K562 (cell line): Measurements from ENCODE around the gene SHB. TPM values are rescaled to one million over a fixed set of nuclear protein-coding genes. Genes with fewer than 3 reads are reported as not detected.
A peak's percentile ranks its signal among the peaks of the same experiment; 100 is the strongest.

Source experiments
- COPS2 ChIP-seq: fragments of 450-650 bp; conservative IDR thresholded peaks from 2 replicates; pipeline ENCODE4 v1.6.1; 2016; ENCODE audit warnings: mild to moderate bottlenecking, moderate library complexity
- DPF2 ChIP-seq: fragments of 450-650 bp; IDR thresholded peaks from 2 replicates; pipeline ENCODE4 v1.6.1; 2016
- ETV1 ChIP-seq: fragments of 450-650 bp; conservative IDR thresholded peaks from 2 replicates; pipeline ENCODE4 v1.6.1; 2016; ENCODE audit warnings: missing genetic modification characterization, control low read depth, low read depth, missing compliant biosample characterization
- HMGN3 ChIP-seq: IDR thresholded peaks from 2 replicates; pipeline ENCODE4 v1.6.1; 2011; ENCODE audit warnings: borderline replicate concordance, low read depth, mild to moderate bottlenecking, mixed read lengths, low read length; ENCODE audit not compliant: insufficient read length; ENCODE audit errors: extremely low read depth
- NFRKB ChIP-seq: fragments of 450-650 bp; IDR thresholded peaks from 2 replicates; pipeline ENCODE4 v1.6.1; 2016; ENCODE audit warnings: low read depth
- PCBP2 ChIP-seq: fragments of 200-400 bp; formaldehyde crosslinking; IDR thresholded peaks from 2 replicates; pipeline ENCODE4 v1.6.1; 2018; ENCODE audit warnings: low read length, low read depth, mild to moderate bottlenecking, moderate library complexity; ENCODE audit not compliant: poor library complexity, severe bottlenecking
- SMAD1 ChIP-seq: fragments of 150-350 bp; IDR thresholded peaks from 2 replicates; pipeline ENCODE4 v1.6.1; 2014; ENCODE audit warnings: low read length, low read depth; ENCODE audit not compliant: partially characterized antibody
- STAT5B ChIP-seq: fragments of 250-450 bp; sonication (Bioruptor Pico); IDR thresholded peaks from 2 replicates; pipeline ENCODE4 v1.8.0; 2021; ENCODE audit warnings: mild to moderate bottlenecking, inconsistent platforms
- ZFX ChIP-seq: sonication (generic); formaldehyde crosslinking; IDR thresholded peaks from 2 replicates; pipeline ENCODE4 v1.8.0; 2022; ENCODE audit warnings: mild to moderate bottlenecking, missing genetic modification reagents, moderate library complexity
- ZNF165 ChIP-seq: fragments of 250-450 bp; sonication (Bioruptor Pico); IDR thresholded peaks from 2 replicates; pipeline ENCODE4 v1.4.0; 2020; ENCODE audit warnings: borderline replicate concordance
- ZNF23 ChIP-seq: fragments of 250-450 bp; sonication (Bioruptor Pico); IDR thresholded peaks from 2 replicates; pipeline ENCODE4 v1.4.0; 2020; ENCODE audit warnings: mild to moderate bottlenecking
- ZNF24 ChIP-seq: fragments of 450-650 bp; IDR thresholded peaks from 2 replicates; pipeline ENCODE4 v1.6.1; 2016
- ZNF668 ChIP-seq: fragments of 250-450 bp; sonication (Bioruptor Pico); IDR thresholded peaks from 2 replicates; pipeline ENCODE4 v1.8.0; 2022; ENCODE audit warnings: mild to moderate bottlenecking, inconsistent platforms
- ZNF830 ChIP-seq: fragments of 250-450 bp; sonication (Bioruptor Pico); IDR thresholded peaks from 2 replicates; pipeline ENCODE4 v1.5.0; 2021; ENCODE audit warnings: mild to moderate bottlenecking
- polyA plus RNA-seq, 8 experiments: library from polyadenylated mRNA; depleted of rRNA in 4 of 8; stranded (reverse) in 5 of 8; unstranded in 3 of 8; fragments of >200 nt; fragmentation: Nextera tagmentation in 2 of 8; fragmentation: Illumina TruSeq in 1 of 8; extraction: Ambion mirVana in 2 of 8; extraction: Trizol in 1 of 8; gene quantifications; 2 replicates each; pipeline versions ENCODE4 v1.2.1 to v1.2.3, GENCODE V29; 2011 to 2014; ENCODE audit warnings: inconsistent platforms in 1 of 8, missing spikeins in 1 of 8
- total RNA-seq, 7 experiments: library from RNA; depleted of rRNA in 6 of 7; stranded (reverse); fragments of >200 nt in 6 of 7; fragmentation: Illumina TruSeq in 2 of 7; extraction: Trizol in 2 of 7; gene quantifications; 2 replicates each; pipeline versions ENCODE4 v1.2.1 to v1.2.3, GENCODE V29; 2011 to 2021; ENCODE audit warnings: low replicate concordance in 1 of 7
- TF ChIP-seq, protein P1 (sequence below): IDR thresholded peaks from 3 replicates; pipeline ENCODE4 v1.6.1; 2011; ENCODE audit warnings: borderline replicate concordance, mild to moderate bottlenecking, moderate library complexity; ENCODE audit not compliant: insufficient read length; ENCODE audit errors: extremely low read depth
- TF ChIP-seq, protein P2 (sequence below), 2 experiments: fragments of 450-650 bp; IDR thresholded peaks; 2 replicates each; pipeline ENCODE4 v1.6.1; 2016; ENCODE audit warnings: mild to moderate bottlenecking in 2 of 2, borderline replicate concordance in 1 of 2, low read depth in 1 of 2, moderate library complexity in 1 of 2

SHB gene
- total and polyA plus RNA-seq, 9 of the 15 experiments (the other 6 are each of a cell fraction or from before 2014, with no cell fraction given): 0.78 to 16.0 (median 5.3) TPM

GRCh38 chr9:37969130-37969529 lies 99.9 kb downstream of the SHB start (continued):
- TF ChIP-seq, protein P1, sequence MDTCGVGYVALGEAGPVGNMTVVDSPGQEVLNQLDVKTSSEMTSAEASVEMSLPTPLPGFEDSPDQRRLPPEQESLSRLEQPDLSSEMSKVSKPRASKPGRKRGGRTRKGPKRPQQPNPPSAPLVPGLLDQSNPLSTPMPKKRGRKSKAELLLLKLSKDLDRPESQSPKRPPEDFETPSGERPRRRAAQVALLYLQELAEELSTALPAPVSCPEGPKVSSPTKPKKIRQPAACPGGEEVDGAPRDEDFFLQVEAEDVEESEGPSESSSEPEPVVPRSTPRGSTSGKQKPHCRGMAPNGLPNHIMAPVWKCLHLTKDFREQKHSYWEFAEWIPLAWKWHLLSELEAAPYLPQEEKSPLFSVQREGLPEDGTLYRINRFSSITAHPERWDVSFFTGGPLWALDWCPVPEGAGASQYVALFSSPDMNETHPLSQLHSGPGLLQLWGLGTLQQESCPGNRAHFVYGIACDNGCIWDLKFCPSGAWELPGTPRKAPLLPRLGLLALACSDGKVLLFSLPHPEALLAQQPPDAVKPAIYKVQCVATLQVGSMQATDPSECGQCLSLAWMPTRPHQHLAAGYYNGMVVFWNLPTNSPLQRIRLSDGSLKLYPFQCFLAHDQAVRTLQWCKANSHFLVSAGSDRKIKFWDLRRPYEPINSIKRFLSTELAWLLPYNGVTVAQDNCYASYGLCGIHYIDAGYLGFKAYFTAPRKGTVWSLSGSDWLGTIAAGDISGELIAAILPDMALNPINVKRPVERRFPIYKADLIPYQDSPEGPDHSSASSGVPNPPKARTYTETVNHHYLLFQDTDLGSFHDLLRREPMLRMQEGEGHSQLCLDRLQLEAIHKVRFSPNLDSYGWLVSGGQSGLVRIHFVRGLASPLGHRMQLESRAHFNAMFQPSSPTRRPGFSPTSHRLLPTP: no peak
- no peak for TF ChIP-seq NFRKB
- TF ChIP-seq ZNF830 (CRISPR knock-in tag): no peak
- no peak for TF ChIP-seq ZNF668 (CRISPR knock-in tag)
- no peak for TF ChIP-seq ZNF23 (CRISPR knock-in tag)
- TF ChIP-seq SMAD1: peak; percentile 43
- peak; percentile 22; the same call in 1 of the 2 replicates for TF ChIP-seq DPF2
- no peak for TF ChIP-seq HMGN3
- TF ChIP-seq, protein P2, sequence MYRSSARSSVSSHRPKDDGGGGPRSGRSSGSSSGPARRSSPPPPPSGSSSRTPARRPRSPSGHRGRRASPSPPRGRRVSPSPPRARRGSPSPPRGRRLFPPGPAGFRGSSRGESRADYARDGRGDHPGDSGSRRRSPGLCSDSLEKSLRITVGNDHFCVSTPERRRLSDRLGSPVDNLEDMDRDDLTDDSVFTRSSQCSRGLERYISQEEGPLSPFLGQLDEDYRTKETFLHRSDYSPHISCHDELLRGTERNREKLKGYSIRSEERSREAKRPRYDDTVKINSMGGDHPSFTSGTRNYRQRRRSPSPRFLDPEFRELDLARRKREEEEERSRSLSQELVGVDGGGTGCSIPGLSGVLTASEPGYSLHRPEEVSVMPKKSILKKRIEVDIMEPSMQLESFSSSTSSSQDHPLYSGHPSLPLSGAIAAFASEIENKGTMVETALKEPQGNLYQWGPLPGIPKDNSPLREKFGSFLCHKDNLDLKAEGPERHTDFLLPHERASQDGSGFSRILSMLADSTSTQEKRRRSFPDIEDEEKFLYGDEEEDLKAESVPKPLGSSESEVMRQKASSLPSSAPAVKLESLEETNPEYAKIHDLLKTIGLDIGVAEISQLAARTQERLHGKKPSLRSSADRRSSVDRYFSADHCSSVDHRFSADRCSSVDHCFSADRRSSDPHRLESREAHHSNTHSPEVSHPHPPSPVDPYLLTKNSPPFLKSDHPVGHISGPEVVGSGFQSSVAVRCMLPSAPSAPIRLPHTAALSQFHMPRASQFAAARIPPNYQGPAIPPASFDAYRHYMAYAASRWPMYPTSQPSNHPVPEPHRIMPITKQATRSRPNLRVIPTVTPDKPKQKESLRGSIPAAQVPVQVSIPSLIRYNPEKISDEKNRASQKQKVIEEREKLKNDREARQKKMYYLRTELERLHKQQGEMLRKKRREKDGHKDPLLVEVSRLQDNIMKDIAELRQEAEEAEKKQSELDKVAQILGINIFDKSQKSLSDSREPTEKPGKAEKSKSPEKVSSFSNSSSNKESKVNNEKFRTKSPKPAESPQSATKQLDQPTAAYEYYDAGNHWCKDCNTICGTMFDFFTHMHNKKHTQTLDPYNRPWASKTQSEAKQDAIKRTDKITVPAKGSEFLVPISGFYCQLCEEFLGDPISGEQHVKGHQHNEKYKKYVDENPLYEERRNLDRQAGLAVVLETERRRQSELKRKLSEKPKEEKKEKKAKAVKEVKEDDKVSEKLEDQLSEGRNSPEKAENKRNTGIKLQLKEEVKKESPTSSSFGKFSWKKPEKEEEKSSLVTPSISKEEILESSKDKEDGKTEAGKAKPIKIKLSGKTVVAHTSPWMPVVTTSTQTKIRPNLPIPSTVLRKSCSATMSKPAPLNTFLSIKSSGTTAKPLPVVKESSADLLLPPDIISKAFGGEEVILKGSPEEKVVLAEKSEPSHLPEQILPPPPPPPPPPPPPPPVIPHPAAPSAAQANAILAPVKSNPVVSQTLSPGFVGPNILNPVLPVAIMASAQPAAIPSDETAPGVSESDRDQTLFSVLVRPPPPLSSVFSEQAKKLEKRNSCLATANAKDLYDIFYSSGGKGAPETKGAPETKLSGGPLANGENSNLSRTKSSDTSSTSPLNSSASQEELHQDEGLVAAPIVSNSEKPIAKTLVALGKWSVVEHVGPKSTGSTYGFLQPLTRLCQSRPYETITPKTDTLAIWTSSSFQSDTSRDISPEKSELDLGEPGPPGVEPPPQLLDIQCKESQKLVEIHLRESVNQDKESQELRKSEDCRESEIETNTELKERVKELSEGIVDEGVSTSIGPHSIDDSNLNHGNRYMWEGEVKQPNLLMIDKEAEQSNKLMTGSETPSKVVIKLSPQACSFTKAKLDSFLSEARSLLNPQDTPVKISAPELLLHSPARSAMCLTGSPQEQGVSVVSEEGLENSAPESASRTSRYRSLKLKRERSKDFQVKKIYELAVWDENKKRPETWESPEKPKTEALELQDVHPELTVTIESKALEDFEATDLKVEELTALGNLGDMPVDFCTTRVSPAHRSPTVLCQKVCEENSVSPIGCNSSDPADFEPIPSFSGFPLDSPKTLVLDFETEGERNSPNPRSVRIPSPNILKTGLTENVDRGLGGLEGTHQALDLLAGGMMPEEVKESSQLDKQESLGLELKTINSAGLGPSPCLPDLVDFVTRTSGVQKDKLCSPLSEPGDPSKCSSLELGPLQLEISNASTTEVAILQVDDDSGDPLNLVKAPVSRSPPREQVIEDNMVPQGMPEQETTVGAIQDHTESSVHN (IDR thresholded peaks at IDR 0.05; ENCODE audit: borderline replicate concordance in 1 of 2, low read depth in 1 of 2): no peak
- TF ChIP-seq PCBP2: no peak
- TF ChIP-seq ZNF165 (CRISPR knock-in tag): no peak
- TF ChIP-seq ETV1: peak; percentile 31; the same call in 1 of the 2 replicates
- peak; percentile 26; the same call in 1 of the 2 replicates for TF ChIP-seq ZNF24
- no peak for TF ChIP-seq STAT5B (CRISPR knock-in tag)
- no peak for TF ChIP-seq ZFX (CRISPR knock-in tag)
- TF ChIP-seq COPS2: no peak
- TF ChIP-seq, all 486 proteins: peak for 20
